ENCODE results near the gene FRK. TPM values are rescaled to one million over a fixed set of nuclear protein-coding genes. Genes with fewer than 3 reads are reported as not detected.

The FRK gene
- polyA plus RNA-seq, 1 donor (not counting 4 experiments of a cell fraction or from before 2014, with no cell fraction given), result 2.4 TPM

- peaks cover 15% of the 10 kb centered on the region for H3K4me1 ChIP-seq (ENCODE audit: control insufficient read depth, extremely low read depth, insufficient read depth, low read length)
- dilution Hi-C loops (cut with MboI; ENCODE audit: extremely low pct_ligation_motif_present, low sequenced_read_pairs), result no loop called here
- DNase-seq (ENCODE audit: low read depth, low spot score) (no peak), FAIRE-seq (no peak)
- H3K9me1 ChIP-seq (ENCODE audit: control insufficient read depth, extremely low read depth, insufficient read depth, low read length), result no peaks in the 10 kb centered on the region
- H3K79me2 ChIP-seq (ENCODE audit: control insufficient read depth, insufficient read depth, low read length), result no peaks in the 10 kb centered on the region
- no peak overlapping the region for H2AFZ ChIP-seq (ENCODE audit: control insufficient read depth, low read length)
- no peaks in the 10 kb centered on the region for H3K9me3 ChIP-seq (ENCODE audit: control insufficient read depth, low read depth, low read length)
- TF ChIP-seq CTCF (optimal IDR thresholded peaks at IDR 0.05 in 1 of 3, IDR thresholded peaks at IDR 0.05 in 1 of 3, conservative IDR thresholded peaks at IDR 0.05 in 1 of 3; ENCODE audit: extremely low read depth in 1 of 3, insufficient read depth in 2 of 3, low read length in 3 of 3) (no peak), EZH2 (IDR thresholded peaks at IDR 0.05; ENCODE audit: low read length) (no peak)
- H3K36me3 ChIP-seq (ENCODE audit: control insufficient read depth in 2 of 2, extremely low read depth in 1 of 2, insufficient read depth in 2 of 2, low read length in 2 of 2), result no peaks in the 10 kb centered on the region
- H3K9ac ChIP-seq (ENCODE audit: control insufficient read depth, extremely low read depth, insufficient read depth, low read length), result no peak overlapping the region
- H4K20me1 ChIP-seq (ENCODE audit: control insufficient read depth, extremely low read depth, insufficient read depth, low read length), result no peaks in the 10 kb centered on the region
- H3K27ac ChIP-seq (ENCODE audit: control insufficient read depth, insufficient read depth, low read length), result no peak overlapping the region
- no peaks in the 10 kb centered on the region for H3K27me3 ChIP-seq (ENCODE audit: control insufficient read depth, extremely low read depth, insufficient read depth, low read length)
- H3K4me2 ChIP-seq (ENCODE audit: control insufficient read depth, extremely low read depth, insufficient read depth, low read depth, low read length), result no peak overlapping the region
- no peak overlapping the region for H3K4me3 ChIP-seq (ENCODE audit: control insufficient read depth in 2 of 3, extremely low read depth in 1 of 3, insufficient read depth in 2 of 3, low read depth in 1 of 3, low read length in 3 of 3)
Observed at GRCh38 chr6:115887891-115888290, 172.8 kb downstream of the FRK start.

DNA sequence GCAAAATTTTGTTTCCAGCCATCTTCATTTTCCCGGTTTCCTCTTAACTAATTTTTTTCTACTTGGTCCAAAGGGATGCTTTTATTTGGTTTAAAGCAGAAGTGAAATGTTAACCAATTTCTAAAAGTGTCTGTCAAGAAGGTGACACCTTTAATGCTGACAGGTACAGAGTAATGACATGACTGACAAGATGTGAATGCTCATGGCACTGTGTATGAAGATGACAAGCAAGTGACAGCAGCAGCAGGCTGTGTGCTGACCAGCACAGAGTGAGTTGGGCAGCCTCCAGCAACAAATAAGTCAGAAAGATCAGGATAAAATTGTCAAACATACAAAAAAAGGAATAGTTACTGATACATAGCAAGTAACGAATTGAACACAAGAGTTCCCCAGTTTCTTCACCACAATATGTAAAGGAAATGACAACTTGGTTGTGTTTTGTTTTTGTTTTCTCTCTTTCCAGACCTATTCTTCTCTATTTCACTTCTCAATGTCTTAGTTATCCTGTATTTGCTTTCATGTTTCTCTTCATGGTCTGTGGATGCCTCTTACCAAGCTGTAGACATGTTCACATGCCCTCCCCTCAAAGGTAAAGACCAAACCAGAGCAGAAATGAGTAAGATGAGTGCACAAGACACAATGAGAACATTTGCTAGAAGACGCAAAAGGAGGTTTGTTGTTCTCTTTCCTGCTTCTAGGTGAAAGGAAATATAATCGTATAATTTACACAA lies 174.9 kb downstream of the FRK start:
- DNase-seq (ENCODE audit: low read depth, low spot score) (no peak), FAIRE-seq (no peak)
- Histone ChIP-seq H3K4me3 (ENCODE audit: control insufficient read depth in 2 of 3, extremely low read depth in 1 of 3, insufficient read depth in 2 of 3, low read depth in 1 of 3, low read length in 3 of 3) (no peak overlapping the region), H4K20me1 (ENCODE audit: control insufficient read depth, extremely low read depth, insufficient read depth, low read length) (no peaks in the 10 kb centered on the region), H3K4me2 (ENCODE audit: control insufficient read depth, extremely low read depth, insufficient read depth, low read depth, low read length) (no peak overlapping the region), H3K79me2 (ENCODE audit: control insufficient read depth, insufficient read depth, low read length) (no peaks in the 10 kb centered on the region), H3K27me3 (ENCODE audit: control insufficient read depth, extremely low read depth, insufficient read depth, low read length) (no peaks in the 10 kb centered on the region), H3K4me1 (ENCODE audit: control insufficient read depth, extremely low read depth, insufficient read depth, low read length) (peaks cover 21% of the 10 kb centered on the region), H3K9me3 (ENCODE audit: control insufficient read depth, low read depth, low read length) (no peaks in the 10 kb centered on the region), H2AFZ (ENCODE audit: control insufficient read depth, low read length) (no peak overlapping the region), H3K9me1 (ENCODE audit: control insufficient read depth, extremely low read depth, insufficient read depth, low read length) (no peaks in the 10 kb centered on the region), H3K9ac (ENCODE audit: control insufficient read depth, extremely low read depth, insufficient read depth, low read length) (no peak overlapping the region), H3K27ac (ENCODE audit: control insufficient read depth, insufficient read depth, low read length) (no peak overlapping the region), H3K36me3 (ENCODE audit: control insufficient read depth in 2 of 2, extremely low read depth in 1 of 2, insufficient read depth in 2 of 2, low read length in 2 of 2) (no peaks in the 10 kb centered on the region)
- dilution Hi-C loops (cut with MboI; ENCODE audit: extremely low pct_ligation_motif_present, low sequenced_read_pairs), result no loop called here
- TF ChIP-seq EZH2 (IDR thresholded peaks at IDR 0.05; ENCODE audit: low read length) (no peak), CTCF (optimal IDR thresholded peaks at IDR 0.05 in 1 of 3, IDR thresholded peaks at IDR 0.05 in 1 of 3, conservative IDR thresholded peaks at IDR 0.05 in 1 of 3; ENCODE audit: extremely low read depth in 1 of 3, insufficient read depth in 2 of 3, low read length in 3 of 3) (no peak)

Measured in keratinocyte (primary cell).